ENCODE data around the gene DTX2. TPM values are rescaled to one million over a fixed set of nuclear protein-coding genes. Genes with fewer than 3 reads are reported as not detected.
"Not testable (repeated sequence)": the region's sequence is repeated elsewhere in the genome, so short reads cannot be mapped to it uniquely, and the experiment has no call there.

The DTX2 gene
- total RNA-seq, 2 experiments from 2014 or later: 9.6 to 27.8 TPM

- DNase-seq (ENCODE audit: low spot score): no peak
- POLR2A ChIA-PET: interaction anchor here (0.7 kb wide), 1 partner anchor 220 kb away, joined by 3 read pairs; no protein-coding TSS in a partner anchor
- no peaks in the 10 kb centered on the region for H3K79me2 ChIP-seq (ENCODE audit: insufficient read depth, low read depth, low read length)
- H2AFZ ChIP-seq (ENCODE audit: low read length): no peak within 1 kb of the TSS
- H3K36me3 ChIP-seq (ENCODE audit: insufficient read depth, low read length): no peaks in the 10 kb centered on the region
- no peak within 1 kb of the TSS for H3K4me3 ChIP-seq (ENCODE audit: low read depth, low read length, poor library complexity, severe bottlenecking)
- no peaks in the 10 kb centered on the region for H3K9me2 ChIP-seq (ENCODE audit: insufficient read depth, low read length)
- TF ChIP-seq CTCF (conservative IDR thresholded peaks at IDR 0.05; ENCODE audit: low read length) (no peak), EZH2phosphoT487 (IDR thresholded peaks at IDR 0.05; ENCODE audit: borderline replicate concordance, low read depth, low read length) (no peak)
- no peak within 1 kb of the TSS for H3K27ac ChIP-seq (ENCODE audit: low read depth, low read length, poor library complexity, severe bottlenecking)
- intact Hi-C loops (cut with micrococcal nuclease; ENCODE audit: unreplicated experiment): no loop called here
- CTCF ChIA-PET (ENCODE audit: unreplicated experiment): no interaction called here
- no peaks in the 10 kb centered on the region for H3K4me1 ChIP-seq (ENCODE audit: insufficient read depth, low read length, poor library complexity, severe bottlenecking)
- no peaks in the 10 kb centered on the region for H4K20me1 ChIP-seq (ENCODE audit: insufficient read depth, low read length)
- H3K4me2 ChIP-seq (ENCODE audit: low read length): no peak within 1 kb of the TSS
- no TSS peak for BruUV-seq (replicated peaks)
- H3K9me3 ChIP-seq (ENCODE audit: low read length): no peaks in the 10 kb centered on the region
Observed at GRCh38 chr7:76509931-76510877, 48.7 kb downstream of the DTX2 start, which contains the start of gene UPK3B. Gene UPK3B, plus strand, starts transcription at chr7:76510552. Its CDS starts 101 bp downstream, at chr7:76510653.

- BruUV-seq (replicated peaks); H3K27ac ChIP-seq (ENCODE audit: low read depth, low read length, poor library complexity, severe bottlenecking); H4K20me1 ChIP-seq (ENCODE audit: insufficient read depth, low read length); H3K9me2 ChIP-seq (ENCODE audit: insufficient read depth, low read length); POLR2A ChIA-PET; H3K4me1 ChIP-seq (ENCODE audit: insufficient read depth, low read length, poor library complexity, severe bottlenecking); H3K36me3 ChIP-seq (ENCODE audit: insufficient read depth, low read length); H2AFZ ChIP-seq (ENCODE audit: low read length); H3K9me3 ChIP-seq (ENCODE audit: low read length); DNase-seq (ENCODE audit: low spot score); H3K79me2 ChIP-seq (ENCODE audit: insufficient read depth, low read depth, low read length); H3K4me2 ChIP-seq (ENCODE audit: low read length); CTCF ChIA-PET (ENCODE audit: unreplicated experiment); H3K4me3 ChIP-seq (ENCODE audit: low read depth, low read length, poor library complexity, severe bottlenecking); intact Hi-C loops (cut with micrococcal nuclease; ENCODE audit: unreplicated experiment): not testable (repeated sequence)
Observed at GRCh38 chr7:76511200-76511910, 49.8 kb downstream of the DTX2 start.

DNA sequence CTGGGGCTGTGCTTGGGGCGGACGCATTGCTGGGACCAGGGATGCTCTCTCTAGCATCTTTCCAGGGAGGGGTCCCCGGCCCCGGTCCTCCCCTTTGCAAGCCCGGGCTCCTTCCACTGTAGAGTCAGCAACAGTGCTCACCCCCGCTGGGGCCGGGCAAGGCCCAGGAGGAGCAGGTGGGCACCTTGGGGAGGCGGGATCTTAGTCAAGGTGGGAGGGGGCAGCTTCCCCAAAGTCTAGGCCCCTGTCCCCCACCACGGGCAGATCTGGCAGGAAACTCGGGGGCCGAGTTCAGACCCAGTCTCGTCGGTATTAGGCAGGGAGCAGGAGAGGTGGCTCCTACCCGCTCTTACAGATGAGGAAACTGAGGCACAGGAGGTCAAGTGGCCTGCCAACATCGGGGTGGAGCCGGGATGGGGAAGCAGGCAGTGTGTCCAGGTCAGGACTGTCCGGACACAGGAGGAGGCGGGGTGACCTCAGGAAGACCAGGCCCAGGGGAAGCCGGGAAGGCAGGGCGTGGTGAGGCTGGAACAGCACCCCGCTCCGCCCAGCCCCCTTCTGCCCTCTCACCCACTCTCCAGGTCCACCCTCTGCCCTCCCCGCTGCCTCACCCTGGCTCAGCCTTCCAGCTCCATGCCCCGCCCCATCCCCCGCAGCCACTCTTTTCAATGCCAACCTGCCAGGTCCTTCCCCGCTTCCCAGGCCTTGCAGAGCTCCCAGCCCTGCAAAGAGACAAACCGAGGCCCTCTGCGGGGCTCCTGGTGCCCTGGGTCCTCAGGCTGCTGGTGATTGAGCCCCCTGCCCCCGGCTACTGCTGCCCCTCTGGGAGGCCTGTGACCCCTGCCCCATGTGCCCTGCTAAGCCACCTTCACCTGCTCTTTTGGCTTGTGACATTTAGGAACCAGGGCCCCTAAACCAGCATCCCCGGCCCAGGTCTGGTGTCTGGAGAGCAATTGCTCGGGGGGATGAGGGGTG, 50.7 kb downstream of the DTX2 start:
- H4K20me1 ChIP-seq (ENCODE audit: insufficient read depth, low read length); H3K36me3 ChIP-seq (ENCODE audit: insufficient read depth, low read length); H3K9me2 ChIP-seq (ENCODE audit: insufficient read depth, low read length); H3K79me2 ChIP-seq (ENCODE audit: insufficient read depth, low read depth, low read length); H3K4me2 ChIP-seq (ENCODE audit: low read length); H3K4me1 ChIP-seq (ENCODE audit: insufficient read depth, low read length, poor library complexity, severe bottlenecking); POLR2A ChIA-PET; H3K9me3 ChIP-seq (ENCODE audit: low read length); H3K4me3 ChIP-seq (ENCODE audit: low read depth, low read length, poor library complexity, severe bottlenecking); CTCF ChIA-PET (ENCODE audit: unreplicated experiment); H2AFZ ChIP-seq (ENCODE audit: low read length); H3K27ac ChIP-seq (ENCODE audit: low read depth, low read length, poor library complexity, severe bottlenecking); DNase-seq (ENCODE audit: low spot score); intact Hi-C loops (cut with micrococcal nuclease; ENCODE audit: unreplicated experiment); BruUV-seq (replicated peaks): not testable (repeated sequence)

All from OCI-LY7 (cell line).